GM20000 (cell line): ENCODE data around the gene ZNF701.
"Not testable (repeated sequence)": the region's sequence is repeated elsewhere in the genome, so short reads cannot be mapped to it uniquely, and the experiment has no call there.

Experiments used
- DNase-seq: peaks from one replicate; pipeline ENCODE4 v3.0.0; 2012; ENCODE audit warnings: low spot score
- CTCF ChIP-seq: IDR thresholded peaks from 2 replicates; pipeline ENCODE4 v1.5.1; 2012; ENCODE audit warnings: mild to moderate bottlenecking, control low read depth; ENCODE audit errors: extremely low read depth, missing control alignments

The ZNF701 gene

GRCh38 chr19:52584736-52585440 is 14.8 kb downstream of the ZNF701 start:
- TF ChIP-seq CTCF = no peak
- no peak for DNase-seq

GRCh38 chr19:52585604-52586003 is 15.5 kb downstream of the ZNF701 start:
- DNase-seq = no peak
- no peak for TF ChIP-seq CTCF

- TF ChIP-seq CTCF = no peak
- no peak for DNase-seq
These were observed 20.6 kb downstream of the ZNF701 start for GRCh38 chr19:52590728-52591127.

GRCh38 chr19:52592301-52592700 is 22.2 kb downstream of the ZNF701 start:
- no peak for TF ChIP-seq CTCF
- DNase-seq = no peak

GRCh38 chr19:52593441-52593840 is 23.4 kb downstream of the ZNF701 start:
- not testable (repeated sequence) for DNase-seq

- no peak for DNase-seq
- no peak for TF ChIP-seq CTCF
These were observed 29.2 kb downstream of the ZNF701 start for GRCh38 chr19:52599241-52599640.

GRCh38 chr19:52600639-52601024 is 30.5 kb downstream of the ZNF701 start:
- DNase-seq = no peak

More at GRCh38 chr19:52600639-52601024, 30.5 kb downstream of the ZNF701 start:
- TF ChIP-seq CTCF = no peak
